ENCODE results near the gene VWA8.
"Not testable (repeated sequence)": the region's sequence is repeated elsewhere in the genome, so short reads cannot be mapped to it uniquely, and the experiment has no call there.

The VWA8 gene

GRCh38 chr13:41785402-41786172 lies 175.3 kb downstream of the VWA8 start:
- DNase-seq, result no peak

DNA sequence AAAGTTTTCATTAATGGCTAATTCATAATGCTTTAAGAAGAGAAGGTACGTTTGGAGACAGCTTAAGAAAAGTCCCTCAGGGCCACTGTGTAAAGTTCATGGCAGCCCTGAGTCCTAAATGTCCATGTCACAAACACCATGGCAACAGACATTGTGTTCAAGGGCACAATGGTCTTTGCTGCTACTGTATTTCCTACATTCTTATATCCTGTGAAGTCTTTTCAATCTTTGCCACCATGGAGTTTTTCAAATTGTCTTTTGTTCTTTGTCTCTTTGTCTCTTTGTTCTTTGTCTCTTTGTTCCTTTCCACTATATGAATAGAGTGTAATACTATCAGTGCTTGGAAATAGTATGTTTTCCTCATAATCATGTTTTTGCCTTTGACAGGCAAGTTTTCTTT lies 178.8 kb downstream of the VWA8 start:
- DNase-seq, result no peak

- no peak for DNase-seq
Measured at GRCh38 chr13:41780715-41781706, 179.9 kb downstream of the VWA8 start.

GRCh38 chr13:41775251-41775650 lies 185.7 kb downstream of the VWA8 start:
- DNase-seq, result no peak

DNA sequence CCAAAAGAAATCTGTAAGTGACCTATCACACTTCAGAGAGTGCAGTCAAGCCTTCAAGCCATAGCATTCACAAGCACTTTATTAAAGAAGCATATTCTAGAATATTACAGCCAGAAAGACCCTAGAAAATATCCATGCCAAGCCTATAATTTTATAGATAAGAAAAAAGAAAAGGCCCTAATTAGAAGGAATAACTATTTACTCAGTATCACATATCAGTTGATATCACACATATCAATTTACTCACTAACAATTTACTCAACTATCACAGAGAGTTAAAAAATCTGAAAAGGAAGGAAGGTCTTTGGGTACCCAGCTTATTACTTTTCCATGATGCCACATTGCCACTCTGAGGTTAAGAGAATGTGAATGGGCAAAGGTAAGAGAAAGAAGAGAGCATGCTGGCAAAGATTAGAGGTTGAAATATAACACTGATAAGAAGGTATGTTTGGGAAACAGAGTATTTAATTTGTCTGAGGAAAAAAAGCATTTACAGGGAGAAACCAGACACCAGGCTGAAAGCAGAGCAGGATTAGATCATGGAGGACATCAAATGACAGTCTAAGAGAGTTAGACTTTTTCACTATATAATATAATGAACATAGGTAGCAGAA lies 186.2 kb downstream of the VWA8 start:
- DNase-seq, result no peak

DNA sequence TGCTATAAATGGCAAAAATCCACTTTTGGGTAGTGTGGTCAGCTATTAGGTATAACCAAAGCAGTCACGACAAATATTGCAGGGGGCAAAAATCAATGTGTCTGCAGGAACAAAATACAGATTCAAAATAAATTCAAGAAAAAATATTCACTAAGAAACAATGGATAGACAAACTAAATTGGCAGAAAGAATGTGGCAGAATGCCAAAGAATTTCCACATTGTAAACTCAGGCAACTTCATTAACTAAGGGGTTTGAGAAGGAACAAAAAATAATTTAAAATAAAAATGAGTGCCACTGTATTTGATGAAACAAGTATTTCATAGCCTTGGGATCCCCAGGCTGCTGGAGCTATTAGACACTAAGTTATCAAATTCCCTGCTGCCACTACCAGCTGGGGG lies 193.1 kb downstream of the VWA8 start:
- DNase-seq, result no peak

DNA sequence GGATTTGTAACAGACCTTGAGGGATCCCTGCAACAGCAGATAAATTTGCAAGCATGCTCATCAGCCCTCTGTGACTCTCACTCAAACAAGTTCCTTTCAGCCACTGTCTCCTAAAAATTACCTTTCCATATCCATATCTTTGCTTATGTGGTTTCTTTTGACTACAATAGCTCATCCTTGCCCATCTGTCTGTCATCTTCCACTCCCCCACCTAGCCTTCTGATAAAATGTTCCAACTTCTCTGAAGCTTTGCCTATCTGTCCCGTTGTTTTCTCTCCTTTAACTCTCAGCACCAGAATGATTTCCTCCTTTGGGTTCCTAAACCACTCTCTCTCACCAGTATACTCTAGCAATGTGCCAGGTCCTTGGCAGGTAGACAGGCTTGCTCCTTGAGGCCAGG lies 194.5 kb downstream of the VWA8 start:
- no peak for DNase-seq

GRCh38 chr13:41765813-41766212 lies 195.1 kb downstream of the VWA8 start:
- no peak for DNase-seq

GRCh38 chr13:41765020-41765419 lies 195.9 kb downstream of the VWA8 start:
- DNase-seq, result no peak

DNA sequence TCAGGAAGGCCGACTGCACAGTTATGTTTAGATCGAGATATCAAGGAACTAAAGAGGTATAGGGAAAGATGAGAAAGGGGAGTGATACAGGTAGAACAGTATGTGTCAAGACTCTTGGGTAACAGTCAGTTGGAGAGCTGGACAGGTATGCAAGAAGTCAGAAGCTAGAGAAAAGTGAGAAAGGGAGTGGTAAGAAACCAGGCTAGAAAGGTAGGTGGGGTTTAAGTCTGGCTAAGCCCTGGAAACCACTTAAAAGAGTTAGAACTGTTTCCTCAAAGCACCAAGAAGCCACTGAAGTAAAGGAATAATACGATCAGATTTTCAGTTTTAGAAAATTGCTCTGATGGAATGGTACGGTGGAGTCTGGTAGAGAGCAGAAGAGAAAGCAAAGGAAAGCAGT lies 196.4 kb downstream of the VWA8 start:
- no peak for DNase-seq

- DNase-seq, result no peak
Measured at GRCh38 chr13:41763782-41764181, 197.1 kb downstream of the VWA8 start.

DNA sequence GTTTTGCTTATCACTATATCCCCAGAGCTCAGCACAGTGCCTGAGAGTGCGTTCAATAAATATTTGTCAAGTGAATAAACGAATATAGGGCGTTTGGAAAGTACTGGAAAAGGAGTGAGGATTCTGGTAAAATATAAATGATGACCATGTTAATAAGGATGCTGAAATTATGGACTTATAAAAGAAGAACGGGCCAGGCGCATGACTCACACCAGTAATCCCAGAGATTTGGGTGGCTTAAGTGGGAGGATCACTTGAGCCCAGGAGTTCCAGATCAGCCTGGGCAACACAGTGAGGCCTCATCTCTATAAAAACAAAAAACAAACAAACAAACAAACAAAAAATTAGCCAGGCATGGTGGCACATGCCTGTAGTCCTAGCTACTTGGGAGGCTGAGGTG lies 198.1 kb downstream of the VWA8 start:
- no peak for DNase-seq

DNA sequence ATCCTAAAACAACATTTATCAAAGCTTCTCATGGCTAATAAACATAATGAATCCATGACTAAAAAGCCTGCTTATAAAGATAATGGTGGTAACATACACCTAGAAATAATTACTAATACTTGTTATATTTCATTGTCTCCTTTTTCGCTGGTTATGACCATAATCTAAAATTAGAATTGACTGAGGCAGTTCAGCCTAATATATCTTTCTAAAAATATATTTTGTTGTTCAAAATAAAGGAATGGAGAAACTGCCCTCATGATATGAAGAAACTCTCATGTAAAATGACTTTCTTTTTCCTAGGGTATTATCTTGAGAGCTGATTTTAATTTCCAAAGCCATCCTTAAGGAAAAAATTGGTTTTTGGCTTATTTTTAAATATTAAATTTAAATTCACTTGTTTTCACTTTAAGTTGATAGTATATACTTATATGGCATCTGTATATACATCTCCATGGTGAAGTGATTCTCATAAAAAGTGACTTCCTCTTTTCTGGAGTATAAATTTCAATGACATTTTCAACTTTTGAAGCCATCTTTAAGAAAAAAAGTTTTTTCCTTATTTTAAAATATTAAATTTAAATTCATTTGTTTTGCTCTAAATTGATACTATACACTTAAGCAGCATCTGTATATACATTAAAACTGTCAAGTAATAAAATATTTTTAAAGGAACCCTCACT lies 204.6 kb downstream of the VWA8 start:
- DNase-seq, result no peak

- no peak for DNase-seq
Measured at GRCh38 chr13:41751734-41752445, 209.0 kb downstream of the VWA8 start.

DNA sequence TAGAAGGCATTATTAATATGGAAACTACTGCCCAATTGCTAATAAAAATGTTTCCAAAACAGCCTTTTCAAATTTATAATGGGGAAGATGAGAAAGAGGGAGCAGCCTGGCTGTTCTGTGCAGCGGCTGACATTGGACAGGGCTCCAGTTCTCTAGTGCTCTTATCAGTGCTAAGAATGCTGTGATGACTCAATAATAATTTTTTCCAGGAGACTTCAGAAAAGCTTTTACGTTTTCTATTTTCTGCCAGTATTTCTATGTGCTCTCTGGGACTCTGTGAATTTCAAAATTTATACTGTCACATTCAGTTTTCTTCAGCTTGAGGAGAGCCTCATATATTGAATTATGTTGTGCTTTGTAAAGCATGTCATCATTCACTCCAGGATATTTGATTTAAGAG lies 209.6 kb downstream of the VWA8 start:
- no peak for DNase-seq

GRCh38 chr13:41746259-41746658 lies 214.7 kb downstream of the VWA8 start:
- no peak for DNase-seq

DNA sequence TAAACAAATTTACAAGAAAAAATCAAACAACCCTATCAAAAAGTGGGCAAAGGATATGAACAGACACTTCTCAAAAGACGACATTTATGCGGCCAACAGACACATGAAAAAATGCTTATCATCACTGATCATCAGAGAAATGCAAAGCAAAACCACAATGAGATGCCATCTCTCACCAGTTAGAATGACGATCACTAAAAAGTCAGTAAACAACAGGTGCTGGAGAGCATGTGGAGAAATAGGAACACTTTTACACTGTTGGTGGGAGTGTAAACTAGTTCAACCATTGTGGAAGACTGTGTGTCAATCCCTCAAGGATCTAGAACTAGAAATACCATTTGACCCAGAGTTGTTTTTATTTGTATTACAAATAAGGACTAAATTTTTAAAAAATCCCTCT lies 215.4 kb downstream of the VWA8 start:
- DNase-seq, result not testable (repeated sequence)

DNA sequence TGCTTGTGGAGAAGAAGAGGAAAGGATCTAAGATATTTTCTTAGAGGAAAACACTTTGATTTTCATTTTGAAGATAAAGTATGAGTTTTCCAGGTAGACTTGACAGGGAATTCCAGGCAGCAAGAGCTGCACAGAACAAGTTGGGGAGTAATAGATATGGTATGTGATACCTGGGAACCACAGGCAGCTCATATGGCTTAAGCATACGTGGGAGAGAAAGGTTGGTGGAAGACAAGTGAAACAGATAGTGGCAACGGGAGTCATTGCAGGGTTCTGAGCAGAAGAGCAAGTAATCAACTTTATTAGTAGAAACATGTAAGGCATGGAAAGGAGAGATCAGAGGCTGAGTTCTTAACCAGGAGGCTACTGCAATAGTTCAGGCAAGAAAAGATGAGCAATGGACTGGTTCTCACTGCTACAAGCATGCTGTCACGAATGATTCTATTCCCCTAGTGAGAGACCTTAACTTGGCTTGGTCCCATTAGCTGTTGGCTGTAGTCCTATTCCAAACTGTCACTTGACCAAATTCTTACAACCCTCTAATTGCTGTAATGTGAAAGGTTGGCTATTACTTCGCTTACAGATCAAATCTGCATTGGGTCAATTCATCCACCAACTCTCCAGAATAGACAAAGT lies 217.9 kb downstream of the VWA8 start:
- no peak for DNase-seq

DNA sequence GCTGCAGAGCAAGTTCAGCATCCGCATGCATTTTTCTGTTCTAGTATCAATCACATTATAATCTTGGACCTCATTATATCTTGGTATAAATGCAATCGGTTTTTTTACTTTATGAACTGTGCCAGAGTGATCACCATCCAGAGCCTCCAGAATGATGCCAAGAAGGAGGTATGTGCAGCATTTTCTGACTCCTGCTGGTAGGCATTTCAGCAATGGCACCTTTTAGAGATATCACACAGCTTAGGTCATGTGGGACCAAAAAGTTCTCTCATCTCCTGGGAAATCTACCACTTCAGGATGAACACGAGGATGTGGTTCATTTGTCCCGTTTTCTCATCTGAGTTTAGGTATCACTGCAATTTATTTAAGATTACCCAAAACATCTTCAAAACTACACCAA lies 220.4 kb downstream of the VWA8 start:
- DNase-seq, result no peak

DNA sequence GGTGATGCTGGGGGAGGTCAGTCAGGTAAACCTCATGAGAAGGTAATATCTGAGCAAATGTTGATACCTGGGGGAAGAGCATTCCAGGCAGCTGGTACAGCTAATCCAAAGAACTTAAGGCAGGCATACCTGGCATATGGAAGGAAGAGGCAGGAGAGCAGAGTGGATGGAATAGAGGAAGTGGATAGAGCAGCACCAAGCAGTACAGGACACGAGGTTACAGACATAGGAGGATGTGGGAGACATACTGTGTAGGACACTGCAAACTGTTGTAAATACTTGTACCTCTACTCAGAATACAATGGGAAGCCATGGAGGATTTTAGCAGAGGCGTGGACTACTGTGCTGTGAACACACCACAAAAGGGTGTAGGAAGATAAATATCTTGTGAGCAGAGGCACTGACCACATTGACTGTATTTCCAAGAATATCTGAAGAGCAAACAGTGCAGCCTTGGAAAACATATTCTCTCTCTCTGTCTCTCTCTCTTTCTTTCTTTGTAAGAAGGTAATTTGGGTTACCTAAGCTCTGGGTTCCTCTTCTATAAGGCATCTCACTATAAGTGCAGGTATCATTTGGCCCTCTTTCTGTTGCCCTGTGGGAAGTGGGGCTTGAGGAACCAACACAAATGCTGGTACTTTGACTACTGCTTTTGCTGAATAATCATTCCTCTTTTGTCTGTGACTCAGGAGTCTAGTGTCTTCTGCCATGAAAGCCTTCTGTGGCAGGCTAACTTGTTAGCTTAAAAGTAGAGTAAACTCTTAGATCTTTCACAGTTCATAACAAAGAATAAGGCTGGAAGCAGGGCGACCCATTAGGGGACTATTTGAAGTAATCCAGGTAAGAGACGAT lies 238.0 kb downstream of the VWA8 start:
- DNase-seq, result no peak

Measured in NCI-H774 (cell line).